ENCODE results near the gene CALD1.

Gene CALD1

GRCh38 chr7:134778941-134779740, at the start of gene CALD1:
Gene CALD1, plus strand, starts transcription at chr7:134779634. Its CDS starts 88,100 bp downstream, at chr7:134867734.
- TF ChIP-seq CTCF (IDR thresholded peaks at IDR 0.05; ENCODE audit: low read depth, low read length): no peak
- H3K4me3 ChIP-seq (ENCODE audit: low read depth, low read length): peak within 1 kb of the TSS; percentile 72

GRCh38 chr7:134729895-134730294, 49.5 kb upstream of the CALD1 start:
- no peak for TF ChIP-seq CTCF (IDR thresholded peaks at IDR 0.05; ENCODE audit: low read depth, low read length)
- no peak overlapping the region; the same call in 1 of the 2 replicates for H3K4me3 ChIP-seq (ENCODE audit: low read depth, low read length)

- H3K4me3 ChIP-seq (ENCODE audit: low read depth, low read length): peak overlapping the region; percentile 31
- TF ChIP-seq CTCF (IDR thresholded peaks at IDR 0.05; ENCODE audit: low read depth, low read length): no peak
Observed at GRCh38 chr7:134730411-134730829, 49.0 kb upstream of the CALD1 start.

- no peak overlapping the region for H3K4me3 ChIP-seq (ENCODE audit: low read depth, low read length)
- no peak for TF ChIP-seq CTCF (IDR thresholded peaks at IDR 0.05; ENCODE audit: low read depth, low read length)
Observed at GRCh38 chr7:134731616-134732015, 47.8 kb upstream of the CALD1 start.

GRCh38 chr7:134732728-134733127, 46.7 kb upstream of the CALD1 start:
- no peak overlapping the region for H3K4me3 ChIP-seq (ENCODE audit: low read depth, low read length)
- TF ChIP-seq CTCF (IDR thresholded peaks at IDR 0.05; ENCODE audit: low read depth, low read length): no peak

- no peak overlapping the region for H3K4me3 ChIP-seq (ENCODE audit: low read depth, low read length)
- TF ChIP-seq CTCF (IDR thresholded peaks at IDR 0.05; ENCODE audit: low read depth, low read length): no peak
Observed at GRCh38 chr7:134736381-134736780, 43.1 kb upstream of the CALD1 start.

- H3K4me3 ChIP-seq (ENCODE audit: low read depth, low read length): no peak overlapping the region
Observed at GRCh38 chr7:134737566-134738345, 41.7 kb upstream of the CALD1 start.

More at GRCh38 chr7:134737566-134738345, 41.7 kb upstream of the CALD1 start:
- TF ChIP-seq CTCF (IDR thresholded peaks at IDR 0.05; ENCODE audit: low read depth, low read length): no peak
